IMR-90 (cell line): ENCODE results near the gene KXD1. TPM values are rescaled to one million over a fixed set of nuclear protein-coding genes. Genes with fewer than 3 reads are reported as not detected.

Experiments used
- ATAC-seq: fragments of 200-7000 bp; cut with Tn5 transposase; 2 replicates; pipeline ENCODE4 v1.9.1; 2020; ENCODE audit warnings: low read depth, mild to moderate bottlenecking, moderate library complexity
- BruUV-seq: library from RNA; stranded (reverse); fragments of 400-500 nt; replicated peaks from 2 replicates; lab custom pipeline; 2021; lab: Mats Ljungman, UMichigan
- CTCF ChIA-PET: fragments of 300-600 bp; formaldehyde crosslinking; extraction: SDS; loops from one replicate; lab custom pipeline; 2021; ENCODE audit warnings: antibody characterized with exemption; lab: Yijun Ruan, JAX
- POLR2A ChIA-PET: fragments of 300-600 bp; sonication (Branson Sonifier 250); formaldehyde crosslinking; loops from one replicate; lab custom pipeline; 2022; ENCODE audit warnings: antibody characterized with exemption; ENCODE audit not compliant: unreplicated experiment; lab: Charles Lee
- DNase-seq: peaks from one replicate; pipeline ENCODE4 v3.0.0; 2013
- H2AFZ ChIP-seq: replicated peaks from 2 replicates; pipeline ENCODE3; 2013; ENCODE audit warnings: low read length, mild to moderate bottlenecking; ENCODE audit not compliant: poor library complexity
- H2AK5ac ChIP-seq: 2 replicates; pipeline ENCODE4 v1.6.1; 2013; ENCODE audit warnings: low read depth, low read length, inconsistent platforms
- H2AK9ac ChIP-seq: replicated peaks from 2 replicates; pipeline ENCODE3; 2013; ENCODE audit warnings: mild to moderate bottlenecking, low read depth, low read length, moderate library complexity; ENCODE audit not compliant: poor library complexity
- H2BK120ac ChIP-seq: 2 replicates; pipeline ENCODE4 v1.6.1; 2013; ENCODE audit warnings: low read depth, low read length, inconsistent platforms
- H2BK15ac ChIP-seq: 3 replicates; pipeline ENCODE4 v1.6.1; 2013; ENCODE audit warnings: low read depth, low read length, inconsistent platforms
- H2BK20ac ChIP-seq: 2 replicates; pipeline ENCODE4 v1.6.1; 2013; ENCODE audit warnings: low read depth, mild to moderate bottlenecking, inconsistent platforms, low read length, moderate library complexity
- H2BK5ac ChIP-seq: 2 replicates; pipeline ENCODE4 v1.6.1; 2013; ENCODE audit warnings: mild to moderate bottlenecking, low read depth, low read length, inconsistent platforms; ENCODE audit not compliant: poor library complexity, severe bottlenecking
- H3K14ac ChIP-seq: replicated peaks from 2 replicates; pipeline ENCODE4 v1.6.1; 2013; ENCODE audit warnings: low read depth, low read length, inconsistent platforms
- H3K18ac ChIP-seq: 2 replicates; pipeline ENCODE4 v1.6.1; 2013; ENCODE audit warnings: low read depth, low read length, control low read depth
- H3K23ac ChIP-seq: 2 replicates; pipeline ENCODE4 v1.6.1; 2013; ENCODE audit warnings: low read depth, low read length, inconsistent platforms
- H3K27ac ChIP-seq: 2 replicates; pipeline ENCODE4 v1.5.1; 2013; ENCODE audit warnings: mild to moderate bottlenecking, control low read depth, low read length; ENCODE audit not compliant: insufficient read depth
- H3K27me3 ChIP-seq: 2 replicates; pipeline ENCODE4 v1.6.1; 2013; ENCODE audit warnings: low read length; ENCODE audit not compliant: control insufficient read depth, insufficient read depth
- H3K36me3 ChIP-seq: 2 replicates; pipeline ENCODE4 v1.6.1; 2013; ENCODE audit warnings: low read length, mixed read lengths; ENCODE audit not compliant: control insufficient read depth, insufficient read depth
- H3K4ac ChIP-seq: 2 replicates; pipeline ENCODE4 v1.6.1; 2013; ENCODE audit warnings: low read depth, low read length, inconsistent platforms
- H3K4me1 ChIP-seq: 2 replicates; pipeline ENCODE4 v1.6.1; 2013; ENCODE audit warnings: low read length, mixed read lengths; ENCODE audit not compliant: control insufficient read depth, insufficient read depth
- H3K4me2 ChIP-seq: 2 replicates; pipeline ENCODE4 v1.6.1; 2013; ENCODE audit warnings: low read depth, mild to moderate bottlenecking, control low read depth, low read length, moderate library complexity
- H3K4me3 ChIP-seq: 2 replicates; pipeline ENCODE4 v1.5.1; 2013; ENCODE audit warnings: low read depth, mild to moderate bottlenecking, control low read depth, low read length, moderate library complexity; ENCODE audit not compliant: insufficient read depth
- H3K56ac ChIP-seq: 2 replicates; pipeline ENCODE4 v1.6.1; 2013; ENCODE audit warnings: low read length, inconsistent platforms; ENCODE audit not compliant: insufficient read depth; ENCODE audit errors: extremely low read depth
- H3K79me1 ChIP-seq, 2 experiments: 2 replicates each; pipeline ENCODE4 v1.6.1; 2013; ENCODE audit warnings: low read length in 2 of 2, inconsistent platforms in 1 of 2, low read depth in 1 of 2
- H3K9ac ChIP-seq: 2 replicates; pipeline ENCODE4 v1.6.1; 2013; ENCODE audit warnings: low read depth, low read length, control low read depth
- H3K9me1 ChIP-seq: 2 replicates; pipeline ENCODE4 v1.6.1; 2013; ENCODE audit warnings: low read length, inconsistent platforms; ENCODE audit not compliant: insufficient read depth
- H3K9me3 ChIP-seq: 2 replicates; pipeline ENCODE4 v1.6.1; 2013; ENCODE audit warnings: low read length; ENCODE audit not compliant: control insufficient read depth, insufficient read depth
- H4K20me1 ChIP-seq: 2 replicates; pipeline ENCODE4 v1.6.1; 2013; ENCODE audit warnings: low read length, inconsistent platforms; ENCODE audit not compliant: insufficient read depth
- H4K5ac ChIP-seq: 2 replicates; pipeline ENCODE4 v1.6.1; 2013; ENCODE audit warnings: mild to moderate bottlenecking, low read depth, low read length, control low read depth
- H4K8ac ChIP-seq, 2 experiments: 2 replicates each; pipeline ENCODE4 v1.6.1; 2013; ENCODE audit warnings: low read depth in 2 of 2, low read length in 2 of 2, control low read depth in 1 of 2, inconsistent platforms in 1 of 2
- H4K91ac ChIP-seq: 2 replicates; pipeline ENCODE4 v1.6.1; 2013; ENCODE audit warnings: low read depth, low read length, inconsistent platforms; ENCODE audit not compliant: insufficient read depth
- CEBPB ChIP-seq: IDR thresholded peaks from 2 replicates; pipeline ENCODE4 v1.6.1; 2012; ENCODE audit warnings: low read depth, low read length, improper control_type of control experiment
- CHD1 ChIP-seq: IDR thresholded peaks from 2 replicates; pipeline ENCODE4 v1.6.1; 2012; ENCODE audit warnings: low read depth, low read length, improper control_type of control experiment
- FOS ChIP-seq: fragments of 150-350 bp; IDR thresholded peaks from 2 replicates; pipeline ENCODE4 v1.6.1; 2016; ENCODE audit warnings: low read depth, low read length
- MAFK ChIP-seq: IDR thresholded peaks from 2 replicates; pipeline ENCODE4 v1.6.1; 2012; ENCODE audit warnings: low read depth, low read length, improper control_type of control experiment
- MAZ ChIP-seq: IDR thresholded peaks from 2 replicates; pipeline ENCODE4 v1.6.1; 2012; ENCODE audit warnings: low read depth, mild to moderate bottlenecking, low read length, improper control_type of control experiment, moderate library complexity, borderline replicate concordance
- MXI1 ChIP-seq: IDR thresholded peaks from 2 replicates; pipeline ENCODE4 v1.6.1; 2012; ENCODE audit warnings: low read depth, mild to moderate bottlenecking, low read length, moderate library complexity, borderline replicate concordance
- NFE2L2 ChIP-seq: fragments of 150-350 bp; IDR thresholded peaks from 2 replicates; pipeline ENCODE4 v1.6.1; 2016; ENCODE audit warnings: low read depth, mild to moderate bottlenecking, low read length
- POLR2A ChIP-seq: IDR thresholded peaks from 2 replicates; pipeline ENCODE4 v1.6.1; 2012; ENCODE audit warnings: mild to moderate bottlenecking, low read depth, low read length
- RAD21 ChIP-seq: IDR thresholded peaks from 2 replicates; pipeline ENCODE4 v1.6.1; 2012; ENCODE audit warnings: low read length, improper control_type of control experiment
- RCOR1 ChIP-seq: IDR thresholded peaks from 2 replicates; pipeline ENCODE4 v1.6.1; 2012; ENCODE audit warnings: mild to moderate bottlenecking, low read length, improper control_type of control experiment; ENCODE audit not compliant: insufficient replicate concordance
- RFX5 ChIP-seq: IDR thresholded peaks from 2 replicates; pipeline ENCODE4 v1.8.0; 2012; ENCODE audit warnings: low read depth, mild to moderate bottlenecking, low read length, moderate library complexity
- SMC3 ChIP-seq: fragments of 150-350 bp; IDR thresholded peaks from 2 replicates; pipeline ENCODE4 v1.6.1; 2016; ENCODE audit warnings: low read depth, mild to moderate bottlenecking, antibody characterized with exemption, low read length, moderate library complexity
- WGBS, 2 experiments: methylation state at CpG; one replicate each; pipeline versions ENCODE4 v1.1.5 to v1.1.7; 2013; ENCODE audit warnings: missing lambda C conversion rate in 2 of 2; ENCODE audit not compliant: insufficient read length in 1 of 2; ENCODE audit errors: extremely low coverage in 2 of 2; 5-methylcytosine and 5-hydroxymethylcytosine counted together
- dilution Hi-C: fragments of 300-500 bp; cut with HindIII; formaldehyde crosslinking; loops from one replicate; pipeline ENCODE4 v1.14.3; 2018; ENCODE audit warnings: low sequenced_read_pairs; ENCODE audit not compliant: unreplicated experiment
- in situ Hi-C: fragments of 300-500 bp; cut with MboI; formaldehyde crosslinking; loops from 3 replicates; pipeline ENCODE4 v1.14.3; 2019; ENCODE audit warnings: low sequenced_read_pairs, inconsistent platforms, mixed read lengths
- intact Hi-C: fragments of 100-400 bp; cut with micrococcal nuclease; formaldehyde crosslinking; loops from 2 replicates; pipeline ENCODE4 v1.10.0; 2022
- polyA plus RNA-seq, 3 experiments: library from polyadenylated mRNA; depleted of rRNA; stranded (reverse); fragments of >200 nt; gene quantifications; 2 replicates each; pipeline ENCODE4 v1.2.3, GENCODE V29; 2012; ENCODE audit warnings: low replicate concordance in 1 of 3
- total RNA-seq: library from RNA; depleted of rRNA; stranded (reverse); fragments of >200 nt; gene quantifications from 2 replicates; pipeline ENCODE4 v1.2.3, GENCODE V29; 2012
- TF ChIP-seq, protein P1 (sequence below): fragments of 150-350 bp; IDR thresholded peaks from 2 replicates; pipeline ENCODE4 v1.6.1; 2016; ENCODE audit warnings: low read depth, mild to moderate bottlenecking, low read length, moderate library complexity, borderline replicate concordance
- TF ChIP-seq, protein P2 (sequence below): conservative IDR thresholded peaks from 2 replicates; pipeline ENCODE4 v1.5.1; 2012; ENCODE audit warnings: mild to moderate bottlenecking, low read depth, low read length, improper control_type of control experiment
- TF ChIP-seq, protein P3 (sequence below): fragments of 150-350 bp; IDR thresholded peaks from 2 replicates; pipeline ENCODE4 v1.6.1; 2017; ENCODE audit warnings: mild to moderate bottlenecking, antibody characterized with exemption, low read length, low read depth

The KXD1 gene
- total and polyA plus RNA-seq, 2 of the 4 experiments (the other 2 are of a cell fraction), result 66.7 to 196 TPM

DNA sequence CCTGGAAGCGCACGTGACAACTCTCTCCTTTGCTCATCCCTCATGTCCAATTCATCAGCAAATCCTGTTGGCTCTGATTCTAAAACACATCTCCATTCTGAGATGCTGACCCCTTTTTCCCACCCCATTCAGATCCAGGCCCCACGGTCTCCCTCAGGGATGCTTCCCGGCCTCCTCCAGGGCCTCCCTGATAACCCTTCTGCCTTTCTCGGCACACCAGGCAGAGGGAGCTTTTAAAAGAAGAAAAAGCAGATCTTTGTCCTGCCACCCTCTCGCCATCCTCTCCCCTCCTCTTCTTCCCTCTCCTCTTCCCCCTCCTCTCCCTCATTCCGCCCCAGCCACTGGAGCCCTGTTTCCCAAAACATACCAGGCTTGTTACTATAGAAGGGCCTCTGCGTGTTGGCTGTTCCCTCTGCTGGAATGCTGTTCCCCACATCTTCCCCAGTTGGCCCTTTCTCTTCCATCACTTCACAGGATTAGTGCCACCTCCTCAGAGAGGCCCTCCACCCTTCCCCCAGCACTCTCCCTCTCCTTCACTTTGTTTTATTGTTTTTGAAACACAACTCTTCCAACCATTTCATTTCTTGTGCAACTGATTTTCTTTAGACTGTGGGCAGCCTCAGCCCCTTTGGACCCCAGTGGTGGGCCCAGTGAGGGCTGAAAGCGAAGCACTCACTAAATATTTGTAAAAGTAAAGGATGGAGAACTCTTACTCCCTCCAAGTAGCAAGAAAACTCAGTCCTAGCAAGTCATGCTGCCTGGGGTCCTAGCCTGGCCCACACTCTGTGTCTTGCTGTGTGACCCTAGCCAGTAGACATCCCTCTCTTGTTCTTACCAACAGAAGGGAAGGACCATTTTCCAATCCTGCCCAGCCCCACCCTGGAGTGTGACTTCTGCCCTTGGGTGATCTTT, 51.4 kb downstream of the KXD1 start:
- dilution Hi-C loops, result no loop called here
- no TSS peak for BruUV-seq
- CTCF ChIA-PET, result no interaction called here
- TF ChIP-seq FOS (no peak), CEBPB (no peak), CHD1 (no peak), RCOR1 (no peak), SMC3 (no peak), MXI1 (no peak), MAZ (no peak), RAD21 (no peak), NFE2L2 (no peak), RFX5 (no peak), POLR2A (no peak), MAFK (no peak)
- TF ChIP-seq, protein P1, sequence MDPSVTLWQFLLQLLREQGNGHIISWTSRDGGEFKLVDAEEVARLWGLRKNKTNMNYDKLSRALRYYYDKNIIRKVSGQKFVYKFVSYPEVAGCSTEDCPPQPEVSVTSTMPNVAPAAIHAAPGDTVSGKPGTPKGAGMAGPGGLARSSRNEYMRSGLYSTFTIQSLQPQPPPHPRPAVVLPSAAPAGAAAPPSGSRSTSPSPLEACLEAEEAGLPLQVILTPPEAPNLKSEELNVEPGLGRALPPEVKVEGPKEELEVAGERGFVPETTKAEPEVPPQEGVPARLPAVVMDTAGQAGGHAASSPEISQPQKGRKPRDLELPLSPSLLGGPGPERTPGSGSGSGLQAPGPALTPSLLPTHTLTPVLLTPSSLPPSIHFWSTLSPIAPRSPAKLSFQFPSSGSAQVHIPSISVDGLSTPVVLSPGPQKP, result no peak
- TF ChIP-seq, protein P2, sequence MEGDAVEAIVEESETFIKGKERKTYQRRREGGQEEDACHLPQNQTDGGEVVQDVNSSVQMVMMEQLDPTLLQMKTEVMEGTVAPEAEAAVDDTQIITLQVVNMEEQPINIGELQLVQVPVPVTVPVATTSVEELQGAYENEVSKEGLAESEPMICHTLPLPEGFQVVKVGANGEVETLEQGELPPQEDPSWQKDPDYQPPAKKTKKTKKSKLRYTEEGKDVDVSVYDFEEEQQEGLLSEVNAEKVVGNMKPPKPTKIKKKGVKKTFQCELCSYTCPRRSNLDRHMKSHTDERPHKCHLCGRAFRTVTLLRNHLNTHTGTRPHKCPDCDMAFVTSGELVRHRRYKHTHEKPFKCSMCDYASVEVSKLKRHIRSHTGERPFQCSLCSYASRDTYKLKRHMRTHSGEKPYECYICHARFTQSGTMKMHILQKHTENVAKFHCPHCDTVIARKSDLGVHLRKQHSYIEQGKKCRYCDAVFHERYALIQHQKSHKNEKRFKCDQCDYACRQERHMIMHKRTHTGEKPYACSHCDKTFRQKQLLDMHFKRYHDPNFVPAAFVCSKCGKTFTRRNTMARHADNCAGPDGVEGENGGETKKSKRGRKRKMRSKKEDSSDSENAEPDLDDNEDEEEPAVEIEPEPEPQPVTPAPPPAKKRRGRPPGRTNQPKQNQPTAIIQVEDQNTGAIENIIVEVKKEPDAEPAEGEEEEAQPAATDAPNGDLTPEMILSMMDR, result no peak
- TF ChIP-seq, protein P3, sequence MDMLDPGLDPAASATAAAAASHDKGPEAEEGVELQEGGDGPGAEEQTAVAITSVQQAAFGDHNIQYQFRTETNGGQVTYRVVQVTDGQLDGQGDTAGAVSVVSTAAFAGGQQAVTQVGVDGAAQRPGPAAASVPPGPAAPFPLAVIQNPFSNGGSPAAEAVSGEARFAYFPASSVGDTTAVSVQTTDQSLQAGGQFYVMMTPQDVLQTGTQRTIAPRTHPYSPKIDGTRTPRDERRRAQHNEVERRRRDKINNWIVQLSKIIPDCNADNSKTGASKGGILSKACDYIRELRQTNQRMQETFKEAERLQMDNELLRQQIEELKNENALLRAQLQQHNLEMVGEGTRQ, result no peak

More for the DNA sequence above, 51.4 kb downstream of the KXD1 start:
- POLR2A ChIA-PET, result no interaction called here
- intact Hi-C loops (no loop called here), in situ Hi-C loops (no loop called here)
- no peak for ATAC-seq
- no peak overlapping the region for H2AFZ ChIP-seq
- H3K27ac ChIP-seq, result no peak overlapping the region
- no peak overlapping the region for H2BK15ac ChIP-seq
- H3K79me1 ChIP-seq, result no peaks in the 10 kb centered on the region
- no peaks in the 10 kb centered on the region for H3K9me1 ChIP-seq
- WGBS, 2 experiments, result 49% methylated on average over 2 of the region's 9 CpGs; no CpG with 5 or more reads in 1 of the 2 experiments
- no peaks in the 10 kb centered on the region for H3K36me3 ChIP-seq
- H3K4me3 ChIP-seq, result no peak overlapping the region
- H4K20me1 ChIP-seq, result peaks cover 4% of the 10 kb centered on the region; the same call in 1 of the 2 replicates
- no peak overlapping the region for H2BK120ac ChIP-seq
- H3K56ac ChIP-seq, result no peak overlapping the region
- no peak overlapping the region for H2BK5ac ChIP-seq
- no peak overlapping the region for H3K14ac ChIP-seq
- H3K27me3 ChIP-seq, result peaks cover 88% of the 10 kb centered on the region
- H2AK5ac ChIP-seq, result no peak overlapping the region
- H3K4me2 ChIP-seq, result no peak overlapping the region
- H3K4me1 ChIP-seq, result peaks cover 11% of the 10 kb centered on the region; the same call in 1 of the 2 replicates
- H4K91ac ChIP-seq, result no peak overlapping the region
- H3K4ac ChIP-seq, result no peak overlapping the region
- no peaks in the 10 kb centered on the region for H3K9me3 ChIP-seq
- H2AK9ac ChIP-seq, result peak overlapping the region; percentile 9
- no peak overlapping the region for H3K18ac ChIP-seq
- no peak for DNase-seq
- no peak overlapping the region for H3K23ac ChIP-seq
- H4K8ac ChIP-seq, result no peak overlapping the region
- no peak overlapping the region for H2BK20ac ChIP-seq
- no peak overlapping the region for H4K5ac ChIP-seq
- no peak overlapping the region for H3K9ac ChIP-seq
